Measurements from ENCODE around the gene AAMP.

Gene AAMP

DNA sequence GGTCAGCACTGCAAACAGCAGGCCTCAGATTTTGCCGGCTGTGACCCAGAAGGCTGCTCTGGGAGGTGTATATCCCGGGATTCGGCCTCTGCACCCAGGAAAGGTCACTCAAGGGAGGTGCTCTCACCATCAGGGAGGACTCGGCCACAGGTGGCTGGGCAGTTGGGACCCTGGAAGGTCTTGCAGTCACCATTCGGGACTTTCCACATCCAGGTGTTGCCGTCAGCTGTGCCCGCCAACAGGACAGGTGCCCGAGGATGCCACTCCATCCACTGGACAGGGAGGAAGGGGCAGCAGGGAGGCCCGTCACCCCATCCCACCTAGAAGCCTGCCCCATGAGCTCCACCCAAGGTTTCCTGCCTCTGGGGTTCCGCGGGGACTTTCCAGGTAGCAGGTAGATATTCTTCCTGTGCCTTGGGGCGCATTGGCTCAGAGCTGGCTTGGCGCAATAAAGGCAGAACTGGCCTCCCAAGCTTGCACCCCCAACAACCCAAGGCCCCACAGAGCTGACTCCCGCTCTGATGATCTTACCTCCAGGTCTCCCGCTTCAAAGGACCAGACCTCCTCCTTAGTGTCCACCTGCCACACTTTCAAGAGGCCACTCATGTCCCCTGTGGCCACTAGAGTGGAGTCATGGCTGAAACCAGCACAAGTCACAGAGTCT is 3.5 kb downstream of the AAMP start:
- no peak for DNase-seq (ENCODE audit: low read depth)
- no peak overlapping the region for H3K4me3 ChIP-seq (ENCODE audit: low read depth, low read length)
- TF ChIP-seq, protein P1, sequence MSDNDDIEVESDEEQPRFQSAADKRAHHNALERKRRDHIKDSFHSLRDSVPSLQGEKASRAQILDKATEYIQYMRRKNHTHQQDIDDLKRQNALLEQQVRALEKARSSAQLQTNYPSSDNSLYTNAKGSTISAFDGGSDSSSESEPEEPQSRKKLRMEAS (IDR thresholded peaks at IDR 0.05; ENCODE audit: low read depth, low read length), result no peak
- TF ChIP-seq, protein P2, sequence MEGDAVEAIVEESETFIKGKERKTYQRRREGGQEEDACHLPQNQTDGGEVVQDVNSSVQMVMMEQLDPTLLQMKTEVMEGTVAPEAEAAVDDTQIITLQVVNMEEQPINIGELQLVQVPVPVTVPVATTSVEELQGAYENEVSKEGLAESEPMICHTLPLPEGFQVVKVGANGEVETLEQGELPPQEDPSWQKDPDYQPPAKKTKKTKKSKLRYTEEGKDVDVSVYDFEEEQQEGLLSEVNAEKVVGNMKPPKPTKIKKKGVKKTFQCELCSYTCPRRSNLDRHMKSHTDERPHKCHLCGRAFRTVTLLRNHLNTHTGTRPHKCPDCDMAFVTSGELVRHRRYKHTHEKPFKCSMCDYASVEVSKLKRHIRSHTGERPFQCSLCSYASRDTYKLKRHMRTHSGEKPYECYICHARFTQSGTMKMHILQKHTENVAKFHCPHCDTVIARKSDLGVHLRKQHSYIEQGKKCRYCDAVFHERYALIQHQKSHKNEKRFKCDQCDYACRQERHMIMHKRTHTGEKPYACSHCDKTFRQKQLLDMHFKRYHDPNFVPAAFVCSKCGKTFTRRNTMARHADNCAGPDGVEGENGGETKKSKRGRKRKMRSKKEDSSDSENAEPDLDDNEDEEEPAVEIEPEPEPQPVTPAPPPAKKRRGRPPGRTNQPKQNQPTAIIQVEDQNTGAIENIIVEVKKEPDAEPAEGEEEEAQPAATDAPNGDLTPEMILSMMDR (IDR thresholded peaks at IDR 0.05; ENCODE audit: low read depth, low read length), result no peak
- TF ChIP-seq POLR2A (IDR thresholded peaks at IDR 0.05; ENCODE audit: extremely low read depth, insufficient read length), result no peak
- TF ChIP-seq MYC (IDR thresholded peaks at IDR 0.05; ENCODE audit: low read depth, low read length), result no peak

DNA sequence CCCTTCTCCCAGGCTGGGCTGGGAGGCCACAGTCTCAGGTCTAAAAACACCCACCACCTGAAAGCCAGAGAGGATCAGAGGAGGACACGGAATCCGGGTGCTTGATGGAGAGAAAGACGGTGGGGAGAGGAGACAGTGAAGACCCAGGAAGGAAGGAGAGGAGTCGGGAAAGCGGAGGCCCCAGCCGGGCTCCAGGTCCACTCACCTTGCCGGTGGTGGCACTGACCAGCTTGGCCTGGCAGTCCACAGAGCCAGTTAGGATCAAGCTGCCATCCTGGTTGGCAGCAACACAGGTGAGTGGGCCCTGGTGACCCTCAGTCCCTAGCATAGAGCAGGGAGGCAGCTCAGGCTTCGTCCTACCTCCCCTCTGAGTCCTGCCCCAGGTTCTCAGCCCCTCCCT is 4.3 kb downstream of the AAMP start:
- H3K4me3 ChIP-seq (ENCODE audit: low read depth, low read length), result no peak overlapping the region
- DNase-seq (ENCODE audit: low read depth), result no peak
- TF ChIP-seq, protein P2 (IDR thresholded peaks at IDR 0.05; ENCODE audit: low read depth, low read length), result no peak
- TF ChIP-seq POLR2A (IDR thresholded peaks at IDR 0.05; ENCODE audit: extremely low read depth, insufficient read length), result no peak
- TF ChIP-seq, protein P1 (IDR thresholded peaks at IDR 0.05; ENCODE audit: low read depth, low read length), result no peak
- no peak for TF ChIP-seq MYC (IDR thresholded peaks at IDR 0.05; ENCODE audit: low read depth, low read length)

DNA sequence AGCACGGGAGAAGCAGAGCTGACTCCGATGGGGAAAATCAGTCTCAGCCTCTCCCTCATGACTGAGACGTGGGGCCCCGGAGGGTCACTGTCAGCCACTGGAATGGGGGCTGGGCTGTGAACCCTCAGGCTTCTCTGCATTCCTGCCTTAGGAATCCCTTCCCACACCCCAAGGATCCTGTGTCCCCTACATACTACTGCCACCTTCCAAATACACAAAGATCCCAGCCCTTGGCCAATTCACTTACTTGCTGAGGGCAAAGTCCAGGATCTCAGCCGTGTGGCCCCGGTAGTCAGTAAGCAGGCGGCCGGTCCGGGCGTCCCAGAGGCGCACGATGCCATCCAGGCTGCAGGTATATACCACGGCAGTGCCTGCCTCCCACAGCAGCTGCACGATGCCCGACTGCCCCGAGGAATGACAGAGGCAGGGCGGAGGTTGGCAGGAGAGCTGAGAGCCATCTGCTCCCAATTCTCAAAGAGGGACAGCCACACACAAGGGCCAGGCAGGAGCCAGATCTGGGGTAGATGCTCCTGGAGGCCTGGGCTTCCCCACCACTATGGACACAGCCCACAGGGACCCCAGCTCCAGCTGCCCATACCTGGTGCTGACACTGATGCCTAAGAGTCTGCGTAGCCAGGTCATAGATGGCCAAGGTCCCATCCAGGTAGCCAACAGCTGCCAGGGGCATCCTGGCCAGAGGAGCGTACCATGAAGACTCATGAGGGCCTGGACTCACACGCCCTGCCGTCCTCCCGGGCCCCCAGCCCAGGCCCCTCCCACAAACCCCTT is 5.0 kb downstream of the AAMP start:
- no peak for DNase-seq (ENCODE audit: low read depth)
- no peak overlapping the region for H3K4me3 ChIP-seq (ENCODE audit: low read depth, low read length)
- TF ChIP-seq, protein P2 (IDR thresholded peaks at IDR 0.05; ENCODE audit: low read depth, low read length), result no peak
- TF ChIP-seq, protein P1 (IDR thresholded peaks at IDR 0.05; ENCODE audit: low read depth, low read length), result no peak
- TF ChIP-seq MYC (IDR thresholded peaks at IDR 0.05; ENCODE audit: low read depth, low read length) (no peak), POLR2A (IDR thresholded peaks at IDR 0.05; ENCODE audit: extremely low read depth, insufficient read length) (no peak)

DNA sequence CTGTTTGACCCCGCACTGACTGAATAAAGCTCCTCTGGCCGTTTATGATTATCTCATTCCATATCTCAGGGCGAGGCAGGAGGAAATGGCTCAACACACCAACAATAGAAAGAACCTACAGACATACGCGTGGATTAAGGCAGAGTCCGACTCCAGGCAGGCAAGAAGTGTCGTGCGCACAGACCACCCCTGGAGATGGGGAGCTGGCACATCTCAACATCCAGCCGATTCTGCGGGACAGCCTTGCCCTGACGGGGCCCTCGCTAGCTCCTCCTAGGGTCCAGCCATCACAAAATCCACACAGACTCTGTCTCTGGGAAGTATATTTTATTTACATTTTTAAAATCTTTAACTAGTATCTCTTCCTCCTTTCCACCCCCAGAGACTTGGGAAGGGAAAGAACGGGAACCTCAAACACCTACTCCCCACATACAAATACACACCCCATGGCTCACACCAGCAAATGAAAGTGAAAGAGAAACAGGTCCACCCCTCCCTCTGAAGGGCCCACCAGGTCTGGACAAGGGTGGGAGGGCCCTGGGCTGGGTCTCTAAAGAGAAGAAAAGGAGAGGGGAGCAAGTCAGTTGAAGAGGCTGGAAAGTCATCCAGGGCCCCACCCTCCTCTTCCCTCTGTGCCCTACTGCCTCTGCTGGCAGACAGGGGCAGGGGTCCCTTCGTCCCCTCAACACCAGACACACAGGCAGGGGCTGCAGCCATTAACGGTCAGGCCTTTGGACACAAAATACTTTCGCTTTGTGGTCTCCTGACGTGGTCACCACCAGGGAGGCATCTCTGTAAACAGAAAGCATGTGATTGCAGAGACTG is 5.9 kb downstream of the AAMP start:
- TF ChIP-seq, protein P2 (IDR thresholded peaks at IDR 0.05; ENCODE audit: low read depth, low read length), result peak; percentile 6
- TF ChIP-seq POLR2A (IDR thresholded peaks at IDR 0.05; ENCODE audit: extremely low read depth, insufficient read length), result no peak
- TF ChIP-seq, protein P1 (IDR thresholded peaks at IDR 0.05; ENCODE audit: low read depth, low read length), result no peak
- TF ChIP-seq MYC (IDR thresholded peaks at IDR 0.05; ENCODE audit: low read depth, low read length), result no peak
- DNase-seq (ENCODE audit: low read depth), result no peak
- no peak overlapping the region for H3K4me3 ChIP-seq (ENCODE audit: low read depth, low read length)

DNA sequence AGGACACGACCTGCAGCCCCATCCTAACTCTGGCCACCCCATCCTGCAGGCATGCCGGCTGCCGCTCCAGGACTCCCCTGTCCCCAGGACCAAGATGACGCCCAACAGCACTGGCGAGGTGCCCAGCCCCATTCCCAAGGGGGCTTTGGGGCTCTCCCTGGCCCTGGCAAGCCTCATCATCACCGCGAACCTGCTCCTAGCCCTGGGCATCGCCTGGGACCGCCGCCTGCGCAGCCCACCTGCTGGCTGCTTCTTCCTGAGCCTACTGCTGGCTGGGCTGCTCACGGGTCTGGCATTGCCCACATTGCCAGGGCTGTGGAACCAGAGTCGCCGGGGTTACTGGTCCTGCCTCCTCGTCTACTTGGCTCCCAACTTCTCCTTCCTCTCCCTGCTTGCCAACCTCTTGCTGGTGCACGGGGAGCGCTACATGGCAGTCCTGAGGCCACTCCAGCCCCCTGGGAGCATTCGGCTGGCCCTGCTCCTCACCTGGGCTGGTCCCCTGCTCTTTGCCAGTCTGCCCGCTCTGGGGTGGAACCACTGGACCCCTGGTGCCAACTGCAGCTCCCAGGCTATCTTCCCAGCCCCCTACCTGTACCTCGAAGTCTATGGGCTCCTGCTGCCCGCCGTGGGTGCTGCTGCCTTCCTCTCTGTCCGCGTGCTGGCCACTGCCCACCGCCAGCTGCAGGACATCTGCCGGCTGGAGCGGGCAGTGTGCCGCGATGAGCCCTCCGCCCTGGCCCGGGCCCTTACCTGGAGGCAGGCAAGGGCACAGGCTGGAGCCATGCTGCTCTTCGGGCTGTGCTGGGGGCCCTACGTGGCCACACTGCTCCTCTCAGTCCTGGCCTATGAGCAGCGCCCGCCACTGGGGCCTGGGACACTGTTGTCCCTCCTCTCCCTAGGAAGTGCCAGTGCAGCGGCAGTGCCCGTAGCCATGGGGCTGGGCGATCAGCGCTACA is 7.0 kb downstream of the AAMP start:
- no peak overlapping the region for H3K4me3 ChIP-seq (ENCODE audit: low read depth, low read length)
- TF ChIP-seq MYC (IDR thresholded peaks at IDR 0.05; ENCODE audit: low read depth, low read length) (no peak), POLR2A (IDR thresholded peaks at IDR 0.05; ENCODE audit: extremely low read depth, insufficient read length) (no peak)
- TF ChIP-seq, protein P2 (IDR thresholded peaks at IDR 0.05; ENCODE audit: low read depth, low read length), result no peak
- TF ChIP-seq, protein P1 (IDR thresholded peaks at IDR 0.05; ENCODE audit: low read depth, low read length), result no peak
- no peak for DNase-seq (ENCODE audit: low read depth)

Data from NB4 (cell line).